IMR-90 (cell line): ENCODE data around the gene CANT1. TPM values are rescaled to one million over a fixed set of nuclear protein-coding genes. Genes with fewer than 3 reads are reported as not detected.
A peak's percentile ranks its signal among the peaks of the same experiment; 100 is the strongest.

Source experiments
- ATAC-seq: fragments of 200-7000 bp; cut with Tn5 transposase; 2 replicates; pipeline ENCODE4 v1.9.1; 2020; ENCODE audit warnings: low read depth, mild to moderate bottlenecking, moderate library complexity
- BruUV-seq: library from RNA; stranded (reverse); fragments of 400-500 nt; replicated peaks from 2 replicates; lab custom pipeline; 2021; lab: Mats Ljungman, UMichigan
- CTCF ChIA-PET: fragments of 300-600 bp; formaldehyde crosslinking; extraction: SDS; loops from one replicate; lab custom pipeline; 2021; ENCODE audit warnings: antibody characterized with exemption; lab: Yijun Ruan, JAX
- POLR2A ChIA-PET: fragments of 300-600 bp; sonication (Branson Sonifier 250); formaldehyde crosslinking; loops from one replicate; lab custom pipeline; 2022; ENCODE audit warnings: antibody characterized with exemption; ENCODE audit not compliant: unreplicated experiment; lab: Charles Lee
- DNase-seq: peaks from one replicate; pipeline ENCODE4 v3.0.0; 2013
- H2AFZ ChIP-seq: replicated peaks from 2 replicates; pipeline ENCODE3; 2013; ENCODE audit warnings: low read length, mild to moderate bottlenecking; ENCODE audit not compliant: poor library complexity
- H2AK5ac ChIP-seq: 2 replicates; pipeline ENCODE4 v1.6.1; 2013; ENCODE audit warnings: low read depth, low read length, inconsistent platforms
- H2AK9ac ChIP-seq: replicated peaks from 2 replicates; pipeline ENCODE3; 2013; ENCODE audit warnings: mild to moderate bottlenecking, low read depth, low read length, moderate library complexity; ENCODE audit not compliant: poor library complexity
- H2BK120ac ChIP-seq: 2 replicates; pipeline ENCODE4 v1.6.1; 2013; ENCODE audit warnings: low read depth, low read length, inconsistent platforms
- H2BK15ac ChIP-seq: 3 replicates; pipeline ENCODE4 v1.6.1; 2013; ENCODE audit warnings: low read depth, low read length, inconsistent platforms
- H2BK20ac ChIP-seq: 2 replicates; pipeline ENCODE4 v1.6.1; 2013; ENCODE audit warnings: low read depth, mild to moderate bottlenecking, inconsistent platforms, low read length, moderate library complexity
- H2BK5ac ChIP-seq: 2 replicates; pipeline ENCODE4 v1.6.1; 2013; ENCODE audit warnings: mild to moderate bottlenecking, low read depth, low read length, inconsistent platforms; ENCODE audit not compliant: poor library complexity, severe bottlenecking
- H3K14ac ChIP-seq: replicated peaks from 2 replicates; pipeline ENCODE4 v1.6.1; 2013; ENCODE audit warnings: low read depth, low read length, inconsistent platforms
- H3K18ac ChIP-seq: 2 replicates; pipeline ENCODE4 v1.6.1; 2013; ENCODE audit warnings: low read depth, low read length, control low read depth
- H3K23ac ChIP-seq: 2 replicates; pipeline ENCODE4 v1.6.1; 2013; ENCODE audit warnings: low read depth, low read length, inconsistent platforms
- H3K27ac ChIP-seq: 2 replicates; pipeline ENCODE4 v1.5.1; 2013; ENCODE audit warnings: mild to moderate bottlenecking, control low read depth, low read length; ENCODE audit not compliant: insufficient read depth
- H3K27me3 ChIP-seq: 2 replicates; pipeline ENCODE4 v1.6.1; 2013; ENCODE audit warnings: low read length; ENCODE audit not compliant: control insufficient read depth, insufficient read depth
- H3K36me3 ChIP-seq: 2 replicates; pipeline ENCODE4 v1.6.1; 2013; ENCODE audit warnings: low read length, mixed read lengths; ENCODE audit not compliant: control insufficient read depth, insufficient read depth
- H3K4ac ChIP-seq: 2 replicates; pipeline ENCODE4 v1.6.1; 2013; ENCODE audit warnings: low read depth, low read length, inconsistent platforms
- H3K4me1 ChIP-seq: 2 replicates; pipeline ENCODE4 v1.6.1; 2013; ENCODE audit warnings: low read length, mixed read lengths; ENCODE audit not compliant: control insufficient read depth, insufficient read depth
- H3K4me2 ChIP-seq: 2 replicates; pipeline ENCODE4 v1.6.1; 2013; ENCODE audit warnings: low read depth, mild to moderate bottlenecking, control low read depth, low read length, moderate library complexity
- H3K4me3 ChIP-seq: 2 replicates; pipeline ENCODE4 v1.5.1; 2013; ENCODE audit warnings: low read depth, mild to moderate bottlenecking, control low read depth, low read length, moderate library complexity; ENCODE audit not compliant: insufficient read depth
- H3K56ac ChIP-seq: 2 replicates; pipeline ENCODE4 v1.6.1; 2013; ENCODE audit warnings: low read length, inconsistent platforms; ENCODE audit not compliant: insufficient read depth; ENCODE audit errors: extremely low read depth
- H3K79me1 ChIP-seq, 2 experiments: 2 replicates each; pipeline ENCODE4 v1.6.1; 2013; ENCODE audit warnings: low read length in 2 of 2, inconsistent platforms in 1 of 2, low read depth in 1 of 2
- H3K9ac ChIP-seq: 2 replicates; pipeline ENCODE4 v1.6.1; 2013; ENCODE audit warnings: low read depth, low read length, control low read depth
- H3K9me1 ChIP-seq: 2 replicates; pipeline ENCODE4 v1.6.1; 2013; ENCODE audit warnings: low read length, inconsistent platforms; ENCODE audit not compliant: insufficient read depth
- H3K9me3 ChIP-seq: 2 replicates; pipeline ENCODE4 v1.6.1; 2013; ENCODE audit warnings: low read length; ENCODE audit not compliant: control insufficient read depth, insufficient read depth
- H4K20me1 ChIP-seq: 2 replicates; pipeline ENCODE4 v1.6.1; 2013; ENCODE audit warnings: low read length, inconsistent platforms; ENCODE audit not compliant: insufficient read depth
- H4K5ac ChIP-seq: 2 replicates; pipeline ENCODE4 v1.6.1; 2013; ENCODE audit warnings: mild to moderate bottlenecking, low read depth, low read length, control low read depth
- H4K8ac ChIP-seq, 2 experiments: 2 replicates each; pipeline ENCODE4 v1.6.1; 2013; ENCODE audit warnings: low read depth in 2 of 2, low read length in 2 of 2, control low read depth in 1 of 2, inconsistent platforms in 1 of 2
- H4K91ac ChIP-seq: 2 replicates; pipeline ENCODE4 v1.6.1; 2013; ENCODE audit warnings: low read depth, low read length, inconsistent platforms; ENCODE audit not compliant: insufficient read depth
- MAFK ChIP-seq: IDR thresholded peaks from 2 replicates; pipeline ENCODE4 v1.6.1; 2012; ENCODE audit warnings: low read depth, low read length, improper control_type of control experiment
- MXI1 ChIP-seq: IDR thresholded peaks from 2 replicates; pipeline ENCODE4 v1.6.1; 2012; ENCODE audit warnings: low read depth, mild to moderate bottlenecking, low read length, moderate library complexity, borderline replicate concordance
- NFE2L2 ChIP-seq: fragments of 150-350 bp; IDR thresholded peaks from 2 replicates; pipeline ENCODE4 v1.6.1; 2016; ENCODE audit warnings: low read depth, mild to moderate bottlenecking, low read length
- WGBS, 2 experiments: methylation state at CpG; one replicate each; pipeline versions ENCODE4 v1.1.5 to v1.1.7; 2013; ENCODE audit warnings: missing lambda C conversion rate in 2 of 2; ENCODE audit not compliant: insufficient read length in 1 of 2; ENCODE audit errors: extremely low coverage in 2 of 2; 5-methylcytosine and 5-hydroxymethylcytosine counted together
- dilution Hi-C: fragments of 300-500 bp; cut with HindIII; formaldehyde crosslinking; loops from one replicate; pipeline ENCODE4 v1.14.3; 2018; ENCODE audit warnings: low sequenced_read_pairs; ENCODE audit not compliant: unreplicated experiment
- in situ Hi-C: fragments of 300-500 bp; cut with MboI; formaldehyde crosslinking; loops from 3 replicates; pipeline ENCODE4 v1.14.3; 2019; ENCODE audit warnings: low sequenced_read_pairs, inconsistent platforms, mixed read lengths
- intact Hi-C: fragments of 100-400 bp; cut with micrococcal nuclease; formaldehyde crosslinking; loops from 2 replicates; pipeline ENCODE4 v1.10.0; 2022
- polyA plus RNA-seq, 3 experiments: library from polyadenylated mRNA; depleted of rRNA; stranded (reverse); fragments of >200 nt; gene quantifications; 2 replicates each; pipeline ENCODE4 v1.2.3, GENCODE V29; 2012; ENCODE audit warnings: low replicate concordance in 1 of 3
- total RNA-seq: library from RNA; depleted of rRNA; stranded (reverse); fragments of >200 nt; gene quantifications from 2 replicates; pipeline ENCODE4 v1.2.3, GENCODE V29; 2012

CANT1 gene
- total and polyA plus RNA-seq, 2 of the 4 experiments (the other 2 are of a cell fraction): 51.8 to 73.4 TPM

- Histone ChIP-seq H4K8ac (peak overlapping the region; percentile 35 to 94), H2AFZ (peak overlapping the region; percentile 80), H3K18ac (peak overlapping the region; percentile 82), H2BK15ac (peak overlapping the region; percentile 57; the same call in 1 of the 3 replicates), H3K27me3 (no peaks in the 10 kb centered on the region), H4K91ac (peak overlapping the region; percentile 84), H4K5ac (peak overlapping the region; percentile 92), H3K9me1 (peaks cover 4% of the 10 kb centered on the region; the same call in 1 of the 2 replicates), H2BK5ac (peak overlapping the region; percentile 78), H2AK5ac (peak overlapping the region; percentile 67), H2BK120ac (peak overlapping the region; percentile 83), H3K9ac (peak overlapping the region; percentile 60), H3K56ac (peak overlapping the region; percentile 73), H3K4me3 (peak overlapping the region; percentile 24; the same call in 1 of the 2 replicates), H2BK20ac (peak overlapping the region; percentile 81), H3K14ac (peak overlapping the region; percentile 83), H3K27ac (peak overlapping the region; percentile 75), H2AK9ac (peak overlapping the region; percentile 77), H3K9me3 (no peaks in the 10 kb centered on the region), H3K4ac (peak overlapping the region; percentile 86), H4K20me1 (no peaks in the 10 kb centered on the region), H3K23ac (peak overlapping the region; percentile 88), H3K79me1 (peaks cover 0 to 16% of the 10 kb centered on the region in 2 experiments; a peak in 2 of 4 replicates), H3K36me3 (peaks cover 16% of the 10 kb centered on the region), H3K4me1 (peaks cover 5% of the 10 kb centered on the region), H3K4me2 (peak overlapping the region; percentile 97)
- ChIA-PET CTCF (no interaction called here), POLR2A (no interaction called here)
- no TSS peak for BruUV-seq
- intact Hi-C loops: no loop called here
- dilution Hi-C loops: no loop called here
- 3% methylated on average over 4 of the region's 15 CpGs; no CpG with 5 or more reads in 1 of the 2 experiments for whole genome bisulfite sequencing, 2 experiments
- DNase-seq (peak; percentile 72), ATAC-seq (peak; percentile 70)
- in situ Hi-C loops: no loop called here
- TF ChIP-seq MAFK (0 out of 2 replicates have a peak, but pooled peaks have one; percentile 18), NFE2L2 (peak; percentile 60; the same call in 1 of the 2 replicates), MXI1 (no peak)
These were observed 22.8 kb downstream of the CANT1 start for GRCh38 chr17:78986649-78987328.
